ENCODE results near the gene EML6. TPM values are rescaled to one million over a fixed set of nuclear protein-coding genes. Genes with fewer than 3 reads are reported as not detected.

Gene EML6
- total and polyA plus RNA-seq, 10 of the 15 experiments (the other 5 are each of a cell fraction or from before 2014, with no cell fraction given) = 0.09 to 0.67 (median 0.21) TPM

DNA sequence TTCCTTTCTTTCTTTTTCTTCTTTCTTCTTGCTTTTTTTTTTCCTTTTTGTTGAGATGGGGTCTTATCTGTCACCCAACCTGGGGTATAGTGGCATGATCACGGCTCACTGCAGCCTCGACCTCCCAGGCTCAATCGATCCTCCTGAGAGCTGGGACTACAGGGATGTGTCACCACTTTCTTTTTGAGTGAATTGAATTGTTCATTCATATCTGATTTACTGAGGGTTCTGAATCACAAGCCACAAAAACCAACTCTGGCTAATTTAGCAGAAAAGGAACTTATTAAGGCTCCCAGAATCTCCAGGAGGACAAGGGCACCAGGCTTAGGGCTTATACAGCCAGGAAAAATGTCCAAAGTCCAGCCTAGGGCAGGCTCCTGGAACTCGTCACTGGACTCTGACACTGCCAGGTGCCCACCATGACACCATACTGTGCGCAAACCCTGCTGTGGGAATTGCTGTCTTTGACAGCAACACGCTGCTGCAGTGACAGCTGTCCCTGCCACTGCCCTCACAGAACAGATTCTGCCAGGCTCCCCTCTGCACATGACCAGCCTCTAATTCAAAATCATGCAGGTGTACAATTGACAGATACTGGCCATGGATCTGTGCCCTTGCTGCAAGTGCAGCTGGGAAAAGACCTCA is 42.9 kb upstream of the EML6 start (continued):
- TF ChIP-seq IKZF2 (IDR thresholded peaks at IDR 0.05) (peak; percentile 94 to 97), MTA3 (IDR thresholded peaks at IDR 0.05; ENCODE audit: borderline replicate concordance, low read length) (peak; percentile 71; the same call in 1 of the 2 replicates)
- TF ChIP-seq, protein P1, sequence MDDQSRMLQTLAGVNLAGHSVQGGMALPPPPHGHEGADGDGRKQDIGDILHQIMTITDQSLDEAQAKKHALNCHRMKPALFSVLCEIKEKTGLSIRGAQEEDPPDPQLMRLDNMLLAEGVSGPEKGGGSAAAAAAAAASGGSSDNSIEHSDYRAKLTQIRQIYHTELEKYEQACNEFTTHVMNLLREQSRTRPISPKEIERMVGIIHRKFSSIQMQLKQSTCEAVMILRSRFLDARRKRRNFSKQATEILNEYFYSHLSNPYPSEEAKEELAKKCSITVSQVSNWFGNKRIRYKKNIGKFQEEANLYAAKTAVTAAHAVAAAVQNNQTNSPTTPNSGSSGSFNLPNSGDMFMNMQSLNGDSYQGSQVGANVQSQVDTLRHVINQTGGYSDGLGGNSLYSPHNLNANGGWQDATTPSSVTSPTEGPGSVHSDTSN (IDR thresholded peaks at IDR 0.05; ENCODE audit: insufficient replicate concordance, low read depth, low read length) = no peak

GRCh38 chr2:54681416-54681815 is 42.0 kb upstream of the EML6 start:
- Histone ChIP-seq H3K27ac (ENCODE audit: control insufficient read depth, insufficient read depth) (peak overlapping the region; percentile 39), H3K79me2 (ENCODE audit: control insufficient read depth, insufficient read depth, low read length) (no peaks in the 10 kb centered on the region), H3K36me3 (ENCODE audit: control insufficient read depth in 2 of 2, insufficient read depth in 2 of 2, low read length in 1 of 2) (no peaks in the 10 kb centered on the region), H3K4me2 (ENCODE audit: control insufficient read depth, insufficient read depth) (peak overlapping the region; percentile 77), H4K20me1 (ENCODE audit: control insufficient read depth, insufficient read depth) (no peaks in the 10 kb centered on the region), H3K4me3 (no peak overlapping the region), H3K9ac (ENCODE audit: control insufficient read depth, insufficient read depth, low read length) (no peak overlapping the region), H3K9me3 (replicated peaks; ENCODE audit: control insufficient read depth, insufficient read depth, low read length) (peaks cover 4% of the 10 kb centered on the region; the same call in 2 of the 3 replicates), H3K4me1 (ENCODE audit: control insufficient read depth, insufficient read depth, low read length) (peaks cover 31% of the 10 kb centered on the region), H2AFZ (ENCODE audit: control insufficient read depth, low read depth, low read length) (no peak overlapping the region), H3K27me3 (replicated peaks in 1 of 2; ENCODE audit: control insufficient read depth in 2 of 2, insufficient read depth in 2 of 2, low read length in 1 of 2) (no peaks in the 10 kb centered on the region; a peak in 1 of 4 replicates)
- in situ Hi-C loops (cut with MboI) = no loop called here
- SMC1A ChIA-PET (ENCODE audit: uncharacterized antibody, unreplicated experiment) = interaction anchor here (0.8 to 7.9 kb wide), 11 partner anchors 8 to 331 kb away, joined by 3 to 50 read pairs (median 5); no protein-coding TSS in a partner anchor
- CTCF ChIA-PET = interaction anchor here (0.9 to 6.2 kb wide), 5 partner anchors 16 to 160 kb away, joined by 3 to 42 read pairs (median 4); no protein-coding TSS in a partner anchor
- intact Hi-C loops (cut with micrococcal nuclease; ENCODE audit: unreplicated experiment) = loop anchor here (2.0 kb wide), 1 partner anchor 47 kb away; no protein-coding TSS in a partner anchor
- BruUV-seq (replicated peaks) = no TSS peak
- DNase-seq (ENCODE audit: low read depth, low spot score) (no peak), ATAC-seq (no peak), FAIRE-seq (no peak)
- POLR2A ChIA-PET = interaction anchor here (0.9 to 1.1 kb wide), 3 partner anchors 47 to 102 kb away, joined by 3 to 4 read pairs (median 3); no protein-coding TSS in a partner anchor
- RAD21 ChIA-PET (ENCODE audit: unreplicated experiment) = interaction anchor here (1.8 to 5.9 kb wide), 7 partner anchors 9 to 157 kb away, joined by 5 to 49 read pairs (median 22); no protein-coding TSS in a partner anchor
- WGBS (ENCODE audit: insufficient coverage, insufficient replicate concordance, low lambda C conversion rate, missing lambda C conversion rate) = 40% methylated on average over 6 of the region's 6 CpGs
- TF ChIP-seq ZBED1 (IDR thresholded peaks at IDR 0.05; ENCODE audit: borderline replicate concordance) (no peak), TBL1XR1 (IDR thresholded peaks at IDR 0.05; ENCODE audit: low read depth, low read length) (no peak), SMAD5 (IDR thresholded peaks at IDR 0.05; ENCODE audit: low read depth) (no peak), FOXM1 (IDR thresholded peaks at IDR 0.05; ENCODE audit: low read depth, low read length) (no peak), STAT3 (IDR thresholded peaks at IDR 0.05; ENCODE audit: low read depth, low read length) (no peak), IKZF1 (conservative IDR thresholded peaks at IDR 0.05) (no peak), ZNF207 (IDR thresholded peaks at IDR 0.05; ENCODE audit: borderline replicate concordance) (no peak), WRNIP1 (IDR thresholded peaks at IDR 0.05; ENCODE audit: borderline replicate concordance, low read depth, low read length) (no peak), SREBF1 (IDR thresholded peaks at IDR 0.05; ENCODE audit: low read length) (no peak), EP300 (IDR thresholded peaks at IDR 0.05; ENCODE audit: borderline replicate concordance in 1 of 2, control insufficient read depth in 1 of 2, low read depth in 2 of 2, low read length in 2 of 2) (no peak), KAT2A (conservative IDR thresholded peaks at IDR 0.05; ENCODE audit: control insufficient read depth, low read depth, low read length) (no peak), CREB1 (IDR thresholded peaks at IDR 0.05; ENCODE audit: low read depth) (no peak), MXI1 (IDR thresholded peaks at IDR 0.05; ENCODE audit: low read depth, low read length) (no peak)
- TF ChIP-seq, protein P2, sequence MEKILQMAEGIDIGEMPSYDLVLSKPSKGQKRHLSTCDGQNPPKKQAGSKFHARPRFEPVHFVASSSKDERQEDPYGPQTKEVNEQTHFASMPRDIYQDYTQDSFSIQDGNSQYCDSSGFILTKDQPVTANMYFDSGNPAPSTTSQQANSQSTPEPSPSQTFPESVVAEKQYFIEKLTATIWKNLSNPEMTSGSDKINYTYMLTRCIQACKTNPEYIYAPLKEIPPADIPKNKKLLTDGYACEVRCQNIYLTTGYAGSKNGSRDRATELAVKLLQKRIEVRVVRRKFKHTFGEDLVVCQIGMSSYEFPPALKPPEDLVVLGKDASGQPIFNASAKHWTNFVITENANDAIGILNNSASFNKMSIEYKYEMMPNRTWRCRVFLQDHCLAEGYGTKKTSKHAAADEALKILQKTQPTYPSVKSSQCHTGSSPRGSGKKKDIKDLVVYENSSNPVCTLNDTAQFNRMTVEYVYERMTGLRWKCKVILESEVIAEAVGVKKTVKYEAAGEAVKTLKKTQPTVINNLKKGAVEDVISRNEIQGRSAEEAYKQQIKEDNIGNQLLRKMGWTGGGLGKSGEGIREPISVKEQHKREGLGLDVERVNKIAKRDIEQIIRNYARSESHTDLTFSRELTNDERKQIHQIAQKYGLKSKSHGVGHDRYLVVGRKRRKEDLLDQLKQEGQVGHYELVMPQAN (conservative IDR thresholded peaks at IDR 0.05) = no peak

Measured in GM12878 (cell line).